ENCODE measurements around the gene PLPP3. TPM values are rescaled to one million over a fixed set of nuclear protein-coding genes. Genes with fewer than 3 reads are reported as not detected.

Gene PLPP3
- total RNA-seq, 1 donor: 243 TPM

GRCh38 chr1:56457756-56458375 is 121.5 kb downstream of the PLPP3 start:
- Histone ChIP-seq H3K9me3 (ENCODE audit: low read depth, low read length) (no peaks in the 10 kb centered on the region), H3K36me3 (ENCODE audit: insufficient read depth, low read length) (no peaks in the 10 kb centered on the region), H3K27ac (ENCODE audit: low read depth, low read length) (no peak overlapping the region), H3K79me2 (ENCODE audit: insufficient read depth, low read length) (no peaks in the 10 kb centered on the region), H3K27me3 (ENCODE audit: insufficient read depth, low read length) (no peaks in the 10 kb centered on the region), H3K4me3 (ENCODE audit: insufficient read depth, low read length) (no peak overlapping the region), H2AFZ (ENCODE audit: low read length) (no peak overlapping the region), H4K20me1 (ENCODE audit: insufficient read depth, low read length) (no peaks in the 10 kb centered on the region), H3K4me1 (ENCODE audit: insufficient read depth, low read length) (no peaks in the 10 kb centered on the region), H3K4me2 (ENCODE audit: insufficient read depth, low read length) (no peak overlapping the region)
- no peak for TF ChIP-seq CTCF (IDR thresholded peaks at IDR 0.05; ENCODE audit: extremely low read depth, low read depth, low read length)
- no peak for DNase-seq (ENCODE audit: insufficient read length, low spot score, missing footprints)

GRCh38 chr1:56456435-56457101 is 122.8 kb downstream of the PLPP3 start:
- no peaks in the 10 kb centered on the region for H3K79me2 ChIP-seq (ENCODE audit: insufficient read depth, low read length)
- H3K4me1 ChIP-seq (ENCODE audit: insufficient read depth, low read length): no peaks in the 10 kb centered on the region
- no peak for TF ChIP-seq CTCF (IDR thresholded peaks at IDR 0.05; ENCODE audit: extremely low read depth, low read depth, low read length)
- peak; percentile 87 for DNase-seq (ENCODE audit: insufficient read length, low spot score, missing footprints)
- no peak overlapping the region for H2AFZ ChIP-seq (ENCODE audit: low read length)
- H3K9me3 ChIP-seq (ENCODE audit: low read depth, low read length): no peaks in the 10 kb centered on the region
- H3K4me3 ChIP-seq (ENCODE audit: insufficient read depth, low read length): no peak overlapping the region
- no peak overlapping the region for H3K4me2 ChIP-seq (ENCODE audit: insufficient read depth, low read length)
- no peaks in the 10 kb centered on the region for H4K20me1 ChIP-seq (ENCODE audit: insufficient read depth, low read length)
- H3K27ac ChIP-seq (ENCODE audit: low read depth, low read length): no peak overlapping the region
- no peaks in the 10 kb centered on the region for H3K27me3 ChIP-seq (ENCODE audit: insufficient read depth, low read length)
- no peaks in the 10 kb centered on the region for H3K36me3 ChIP-seq (ENCODE audit: insufficient read depth, low read length)

GRCh38 chr1:56453417-56454078 is 125.8 kb downstream of the PLPP3 start:
- no peak overlapping the region for H3K4me3 ChIP-seq (ENCODE audit: insufficient read depth, low read length)
- no peaks in the 10 kb centered on the region for H3K79me2 ChIP-seq (ENCODE audit: insufficient read depth, low read length)
- H3K9me3 ChIP-seq (ENCODE audit: low read depth, low read length): no peaks in the 10 kb centered on the region
- no peaks in the 10 kb centered on the region for H4K20me1 ChIP-seq (ENCODE audit: insufficient read depth, low read length)
- no peak overlapping the region for H3K27ac ChIP-seq (ENCODE audit: low read depth, low read length)
- no peaks in the 10 kb centered on the region for H3K27me3 ChIP-seq (ENCODE audit: insufficient read depth, low read length)
- H3K4me1 ChIP-seq (ENCODE audit: insufficient read depth, low read length): no peaks in the 10 kb centered on the region
- TF ChIP-seq CTCF (IDR thresholded peaks at IDR 0.05; ENCODE audit: extremely low read depth, low read depth, low read length): no peak
- H2AFZ ChIP-seq (ENCODE audit: low read length): no peak overlapping the region
- H3K4me2 ChIP-seq (ENCODE audit: insufficient read depth, low read length): no peak overlapping the region
- no peak for DNase-seq (ENCODE audit: insufficient read length, low spot score, missing footprints)
- no peaks in the 10 kb centered on the region for H3K36me3 ChIP-seq (ENCODE audit: insufficient read depth, low read length)

- no peaks in the 10 kb centered on the region for H3K4me1 ChIP-seq (ENCODE audit: insufficient read depth, low read length)
- no peaks in the 10 kb centered on the region for H3K9me3 ChIP-seq (ENCODE audit: low read depth, low read length)
- H3K79me2 ChIP-seq (ENCODE audit: insufficient read depth, low read length): no peaks in the 10 kb centered on the region
- no peaks in the 10 kb centered on the region for H3K27me3 ChIP-seq (ENCODE audit: insufficient read depth, low read length)
- no peak overlapping the region for H3K4me3 ChIP-seq (ENCODE audit: insufficient read depth, low read length)
- DNase-seq (ENCODE audit: insufficient read length, low spot score, missing footprints): peak; percentile 68
- no peaks in the 10 kb centered on the region for H4K20me1 ChIP-seq (ENCODE audit: insufficient read depth, low read length)
- no peak overlapping the region for H3K27ac ChIP-seq (ENCODE audit: low read depth, low read length)
- H3K36me3 ChIP-seq (ENCODE audit: insufficient read depth, low read length): no peaks in the 10 kb centered on the region
- H2AFZ ChIP-seq (ENCODE audit: low read length): no peak overlapping the region
- H3K4me2 ChIP-seq (ENCODE audit: insufficient read depth, low read length): no peak overlapping the region
- TF ChIP-seq CTCF (IDR thresholded peaks at IDR 0.05; ENCODE audit: extremely low read depth, low read depth, low read length): no peak
Measured at GRCh38 chr1:56453016-56453415, 126.3 kb downstream of the PLPP3 start.
